SK-N-SH (cell line): ENCODE measurements around the gene SIAH3. TPM values are rescaled to one million over a fixed set of nuclear protein-coding genes. Genes with fewer than 3 reads are reported as not detected.

Source experiments
- CTCF ChIA-PET: fragments of 300-600, 350-600 bp; formaldehyde crosslinking; extraction: SDS; loops from one replicate; lab custom pipeline; 2021; lab: Yijun Ruan, JAX
- POLR2A ChIA-PET: fragments of 350-600 bp; sonication (Branson Sonifier 250); formaldehyde crosslinking; extraction: SDS; loops from one replicate; lab custom pipeline; 2020; ENCODE audit warnings: antibody characterized with exemption, inconsistent platforms; lab: Yijun Ruan, JAX
- DNase-seq: peaks from one replicate; pipeline ENCODE4 v3.0.0; 2012
- H2AFZ ChIP-seq: fragments of 200-600 bp; sonication (generic); 2 replicates; pipeline ENCODE4 v1.8.1; 2016; ENCODE audit warnings: antibody characterized with exemption, mild to moderate bottlenecking, low read depth
- H3F3A ChIP-seq: fragments of 200-600 bp; sonication (generic); replicated peaks from 2 replicates; pipeline ENCODE3; 2016; ENCODE audit warnings: antibody characterized with exemption, mild to moderate bottlenecking; ENCODE audit not compliant: insufficient read depth
- H3K27ac ChIP-seq, 2 experiments: fragments of 200-500 bp in 1 of 2; fragments of 200-600 bp in 1 of 2; sonication (Bioruptor generic) in 1 of 2; sonication (generic), shearing (Covaris generic) in 1 of 2; 2 replicates each; pipeline versions ENCODE4 v1.5.1 to v1.6.1; 2014 to 2016; ENCODE audit warnings: low read depth in 2 of 2, inconsistent platforms in 1 of 2, low read length in 1 of 2, mild to moderate bottlenecking in 1 of 2, mixed read lengths in 1 of 2
- H3K27me3 ChIP-seq: fragments of 200-600 bp; sonication (generic), shearing (Covaris generic); 2 replicates; pipeline ENCODE4 v1.6.1; 2016; ENCODE audit warnings: mixed run types; ENCODE audit not compliant: insufficient read depth
- H3K36me3 ChIP-seq, 2 experiments: fragments of 200-500 bp in 1 of 2; fragments of 200-600 bp in 1 of 2; sonication (Bioruptor generic) in 1 of 2; sonication (generic) in 1 of 2; replicated peaks in 1 of 2; 2 replicates each; pipeline versions ENCODE3 to v1.5.1; 2014 to 2016; ENCODE audit warnings: low read length in 1 of 2, mild to moderate bottlenecking in 1 of 2; ENCODE audit not compliant: insufficient read depth in 2 of 2, control insufficient read depth in 1 of 2
- H3K4me1 ChIP-seq, 2 experiments: fragments of 200-500 bp in 1 of 2; fragments of 200-600 bp in 1 of 2; sonication (Bioruptor generic) in 1 of 2; sonication (generic), shearing (Covaris generic) in 1 of 2; 2 replicates each; pipeline versions ENCODE4 v1.5.1 to v1.6.1; 2014 to 2016; ENCODE audit warnings: low read depth in 1 of 2, low read length in 1 of 2, mixed run types in 1 of 2; ENCODE audit not compliant: insufficient read depth in 2 of 2, control insufficient read depth in 1 of 2
- H3K4me2 ChIP-seq: fragments of 200-600 bp; sonication (generic), shearing (Covaris generic); 2 replicates; pipeline ENCODE4 v1.6.1; 2017; ENCODE audit warnings: mixed run types
- H3K4me3 ChIP-seq, 2 experiments: fragments of 200-500 bp in 1 of 2; fragments of 200-600 bp in 1 of 2; sonication (Bioruptor generic) in 1 of 2; sonication (generic), shearing (Covaris generic) in 1 of 2; 2 replicates each; pipeline versions ENCODE4 v1.5.1 to v1.8.1; 2014 to 2016; ENCODE audit warnings: low read depth in 2 of 2, inconsistent platforms in 1 of 2, low read length in 1 of 2, mild to moderate bottlenecking in 1 of 2, mixed read lengths in 1 of 2, moderate library complexity in 1 of 2
- H3K79me2 ChIP-seq: fragments of 200-600 bp; sonication (generic); 2 replicates; pipeline ENCODE4 v1.8.1; 2017; ENCODE audit warnings: mild to moderate bottlenecking; ENCODE audit not compliant: insufficient read depth
- H3K9ac ChIP-seq: fragments of 200-600 bp; sonication (generic); 2 replicates; pipeline ENCODE4 v1.6.1; 2017; ENCODE audit warnings: mixed run types
- H3K9me2 ChIP-seq: fragments of 200-600 bp; sonication (generic); 2 replicates; pipeline ENCODE4 v1.6.1; 2017; ENCODE audit warnings: mixed run types
- H3K9me3 ChIP-seq: fragments of 200-600 bp; sonication (generic); 2 replicates; pipeline ENCODE4 v1.6.1; 2017; ENCODE audit warnings: mixed run types, mild to moderate bottlenecking, moderate library complexity
- H4K20me1 ChIP-seq: fragments of 200-600 bp; sonication (generic); 2 replicates; pipeline ENCODE4 v1.6.1; 2017; ENCODE audit warnings: mild to moderate bottlenecking, mixed run types; ENCODE audit not compliant: insufficient read depth
- CHD2 ChIP-seq: fragments of 150-350 bp; IDR thresholded peaks from 2 replicates; pipeline ENCODE4 v1.6.1; 2018; ENCODE audit warnings: low read length; ENCODE audit not compliant: partially characterized antibody
- GABPA ChIP-seq: IDR thresholded peaks from 2 replicates; pipeline ENCODE4 v1.4.0; 2012; ENCODE audit warnings: low read depth, mild to moderate bottlenecking
- MXI1 ChIP-seq: IDR thresholded peaks from 2 replicates; pipeline ENCODE4 v1.6.1; 2012; ENCODE audit warnings: mild to moderate bottlenecking, low read depth, low read length, improper control_type of control experiment
- NRF1 ChIP-seq: IDR thresholded peaks from 2 replicates; pipeline ENCODE4 v1.6.1; 2012; ENCODE audit warnings: low read depth, mild to moderate bottlenecking, low read length
- RAD21 ChIP-seq: IDR thresholded peaks from 2 replicates; pipeline ENCODE4 v1.6.1; 2012; ENCODE audit warnings: mild to moderate bottlenecking, low read length
- RFX5 ChIP-seq: IDR thresholded peaks from 2 replicates; pipeline ENCODE4 v1.6.1; 2012; ENCODE audit warnings: mild to moderate bottlenecking, improper control_type of control experiment, low read length
- SIN3A ChIP-seq: IDR thresholded peaks from 2 replicates; pipeline ENCODE4 v1.6.1; 2012; ENCODE audit warnings: low read depth, mild to moderate bottlenecking, low read length, moderate library complexity, borderline replicate concordance
- TCF12 ChIP-seq: IDR thresholded peaks from 2 replicates; pipeline ENCODE4 v1.4.0; 2012
- WGBS: methylation state at CpG from one replicate; pipeline ENCODE4 v1.1.6; 2017; ENCODE audit warnings: low lambda C conversion rate; 5-methylcytosine and 5-hydroxymethylcytosine counted together
- polyA plus RNA-seq, 3 experiments: library from polyadenylated mRNA; depleted of rRNA; stranded (reverse); fragments of >200 nt; gene quantifications; 2 replicates each; pipeline ENCODE4 v1.2.3, GENCODE V29; 2012
- TF ChIP-seq, protein P1 (sequence below): fragments of 150-350 bp; IDR thresholded peaks from 2 replicates; pipeline ENCODE4 v1.6.1; 2016; ENCODE audit warnings: mild to moderate bottlenecking, low read depth, low read length
- TF ChIP-seq, protein P2 (sequence below): IDR thresholded peaks from 2 replicates; pipeline ENCODE4; 2012
- TF ChIP-seq, protein P3 (sequence below): IDR thresholded peaks from 2 replicates; pipeline ENCODE4 v1.4.0; 2012; ENCODE audit warnings: low read depth, borderline replicate concordance
- TF ChIP-seq, protein P4 (sequence below): IDR thresholded peaks from 2 replicates; pipeline ENCODE4 v1.6.1; 2012; ENCODE audit warnings: mild to moderate bottlenecking, low read depth, low read length, moderate library complexity

SIAH3 gene
- polyA plus RNA-seq, 1 of the 3 experiments (the other 2 are of a cell fraction), result 0.08 TPM

DNA sequence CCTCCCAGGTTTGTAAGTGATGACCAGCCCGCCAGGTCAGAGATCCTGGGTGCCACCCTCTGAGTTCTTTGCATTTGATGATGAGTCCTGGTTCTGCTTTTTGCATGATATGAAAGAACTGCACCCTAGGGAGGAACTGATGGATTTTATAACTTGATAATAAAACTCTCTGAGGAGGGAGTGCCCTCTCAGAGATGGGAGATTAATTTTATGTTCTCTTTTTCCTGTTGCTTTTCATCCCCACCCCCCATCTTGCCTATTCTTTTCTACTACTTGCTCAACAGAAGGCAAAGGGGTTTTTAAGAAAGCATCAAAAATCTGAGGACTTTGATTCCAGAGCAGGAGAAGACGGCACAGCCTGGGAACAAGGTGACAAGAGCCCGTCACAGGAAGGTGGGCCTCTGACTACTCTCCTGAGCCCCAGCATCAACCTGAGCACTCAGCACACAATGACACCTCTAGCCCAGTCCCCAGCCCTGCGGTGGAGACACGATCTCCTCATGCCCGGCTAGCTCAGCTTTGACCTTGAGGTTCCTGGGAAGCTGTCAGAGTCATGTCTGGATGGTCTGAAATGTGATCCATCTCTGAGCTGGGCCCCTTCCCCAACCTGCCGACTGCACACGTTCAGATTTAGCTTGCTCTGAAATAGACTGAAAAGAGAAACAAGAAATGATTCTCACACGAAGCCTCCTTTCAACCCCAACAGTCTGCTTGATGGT lies 69.1 kb downstream of the SIAH3 start:
- DNase-seq, result no peak
- WGBS, result 81% methylated on average over 9 of the region's 9 CpGs
- Histone ChIP-seq H3K36me3 (no peaks in the 10 kb centered on the region), H3K27ac (peak overlapping the region in 1 of 2 experiments; percentile 69; a peak in 1 of 4 replicates), H3K9me3 (no peaks in the 10 kb centered on the region), H2AFZ (no peak overlapping the region), H3K4me3 (no peak overlapping the region), H3K4me1 (peaks cover 14 to 51% of the 10 kb centered on the region in 2 experiments; a peak in 3 of 4 replicates), H4K20me1 (no peaks in the 10 kb centered on the region), H3K4me2 (peak overlapping the region; percentile 26), H3K9ac (no peak overlapping the region), H3K9me2 (no peaks in the 10 kb centered on the region), H3F3A (no peaks in the 10 kb centered on the region), H3K79me2 (no peaks in the 10 kb centered on the region), H3K27me3 (no peaks in the 10 kb centered on the region)
- CTCF ChIA-PET, result interaction anchor here (0.8 to 0.9 kb wide), 2 partner anchors 25 to 159 kb away, joined by 3 to 4 read pairs; no protein-coding TSS in a partner anchor
- TF ChIP-seq, protein P1, sequence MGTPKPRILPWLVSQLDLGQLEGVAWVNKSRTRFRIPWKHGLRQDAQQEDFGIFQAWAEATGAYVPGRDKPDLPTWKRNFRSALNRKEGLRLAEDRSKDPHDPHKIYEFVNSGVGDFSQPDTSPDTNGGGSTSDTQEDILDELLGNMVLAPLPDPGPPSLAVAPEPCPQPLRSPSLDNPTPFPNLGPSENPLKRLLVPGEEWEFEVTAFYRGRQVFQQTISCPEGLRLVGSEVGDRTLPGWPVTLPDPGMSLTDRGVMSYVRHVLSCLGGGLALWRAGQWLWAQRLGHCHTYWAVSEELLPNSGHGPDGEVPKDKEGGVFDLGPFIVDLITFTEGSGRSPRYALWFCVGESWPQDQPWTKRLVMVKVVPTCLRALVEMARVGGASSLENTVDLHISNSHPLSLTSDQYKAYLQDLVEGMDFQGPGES, result no peak
- no peak for TF ChIP-seq RFX5
- TF ChIP-seq, protein P2, sequence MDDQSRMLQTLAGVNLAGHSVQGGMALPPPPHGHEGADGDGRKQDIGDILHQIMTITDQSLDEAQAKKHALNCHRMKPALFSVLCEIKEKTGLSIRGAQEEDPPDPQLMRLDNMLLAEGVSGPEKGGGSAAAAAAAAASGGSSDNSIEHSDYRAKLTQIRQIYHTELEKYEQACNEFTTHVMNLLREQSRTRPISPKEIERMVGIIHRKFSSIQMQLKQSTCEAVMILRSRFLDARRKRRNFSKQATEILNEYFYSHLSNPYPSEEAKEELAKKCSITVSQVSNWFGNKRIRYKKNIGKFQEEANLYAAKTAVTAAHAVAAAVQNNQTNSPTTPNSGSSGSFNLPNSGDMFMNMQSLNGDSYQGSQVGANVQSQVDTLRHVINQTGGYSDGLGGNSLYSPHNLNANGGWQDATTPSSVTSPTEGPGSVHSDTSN, result no peak
- TF ChIP-seq, protein P3, sequence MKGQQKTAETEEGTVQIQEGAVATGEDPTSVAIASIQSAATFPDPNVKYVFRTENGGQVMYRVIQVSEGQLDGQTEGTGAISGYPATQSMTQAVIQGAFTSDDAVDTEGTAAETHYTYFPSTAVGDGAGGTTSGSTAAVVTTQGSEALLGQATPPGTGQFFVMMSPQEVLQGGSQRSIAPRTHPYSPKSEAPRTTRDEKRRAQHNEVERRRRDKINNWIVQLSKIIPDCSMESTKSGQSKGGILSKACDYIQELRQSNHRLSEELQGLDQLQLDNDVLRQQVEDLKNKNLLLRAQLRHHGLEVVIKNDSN, result no peak
- TF ChIP-seq, protein P4, sequence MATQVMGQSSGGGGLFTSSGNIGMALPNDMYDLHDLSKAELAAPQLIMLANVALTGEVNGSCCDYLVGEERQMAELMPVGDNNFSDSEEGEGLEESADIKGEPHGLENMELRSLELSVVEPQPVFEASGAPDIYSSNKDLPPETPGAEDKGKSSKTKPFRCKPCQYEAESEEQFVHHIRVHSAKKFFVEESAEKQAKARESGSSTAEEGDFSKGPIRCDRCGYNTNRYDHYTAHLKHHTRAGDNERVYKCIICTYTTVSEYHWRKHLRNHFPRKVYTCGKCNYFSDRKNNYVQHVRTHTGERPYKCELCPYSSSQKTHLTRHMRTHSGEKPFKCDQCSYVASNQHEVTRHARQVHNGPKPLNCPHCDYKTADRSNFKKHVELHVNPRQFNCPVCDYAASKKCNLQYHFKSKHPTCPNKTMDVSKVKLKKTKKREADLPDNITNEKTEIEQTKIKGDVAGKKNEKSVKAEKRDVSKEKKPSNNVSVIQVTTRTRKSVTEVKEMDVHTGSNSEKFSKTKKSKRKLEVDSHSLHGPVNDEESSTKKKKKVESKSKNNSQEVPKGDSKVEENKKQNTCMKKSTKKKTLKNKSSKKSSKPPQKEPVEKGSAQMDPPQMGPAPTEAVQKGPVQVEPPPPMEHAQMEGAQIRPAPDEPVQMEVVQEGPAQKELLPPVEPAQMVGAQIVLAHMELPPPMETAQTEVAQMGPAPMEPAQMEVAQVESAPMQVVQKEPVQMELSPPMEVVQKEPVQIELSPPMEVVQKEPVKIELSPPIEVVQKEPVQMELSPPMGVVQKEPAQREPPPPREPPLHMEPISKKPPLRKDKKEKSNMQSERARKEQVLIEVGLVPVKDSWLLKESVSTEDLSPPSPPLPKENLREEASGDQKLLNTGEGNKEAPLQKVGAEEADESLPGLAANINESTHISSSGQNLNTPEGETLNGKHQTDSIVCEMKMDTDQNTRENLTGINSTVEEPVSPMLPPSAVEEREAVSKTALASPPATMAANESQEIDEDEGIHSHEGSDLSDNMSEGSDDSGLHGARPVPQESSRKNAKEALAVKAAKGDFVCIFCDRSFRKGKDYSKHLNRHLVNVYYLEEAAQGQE, result no peak
- TF ChIP-seq TCF12, result no peak
- TF ChIP-seq SIN3A, result no peak
- no peak for TF ChIP-seq CHD2
- no peak for TF ChIP-seq RAD21
- no peak for TF ChIP-seq MXI1
- TF ChIP-seq GABPA, result no peak
- TF ChIP-seq NRF1, result no peak
- POLR2A ChIA-PET, result no interaction called here
